ENCODE data around the gene SNTA1. TPM values are rescaled to one million over a fixed set of nuclear protein-coding genes. Genes with fewer than 3 reads are reported as not detected.

The SNTA1 gene
- total RNA-seq, 1 experiment from 2014 or later, result 9.9 TPM

DNA sequence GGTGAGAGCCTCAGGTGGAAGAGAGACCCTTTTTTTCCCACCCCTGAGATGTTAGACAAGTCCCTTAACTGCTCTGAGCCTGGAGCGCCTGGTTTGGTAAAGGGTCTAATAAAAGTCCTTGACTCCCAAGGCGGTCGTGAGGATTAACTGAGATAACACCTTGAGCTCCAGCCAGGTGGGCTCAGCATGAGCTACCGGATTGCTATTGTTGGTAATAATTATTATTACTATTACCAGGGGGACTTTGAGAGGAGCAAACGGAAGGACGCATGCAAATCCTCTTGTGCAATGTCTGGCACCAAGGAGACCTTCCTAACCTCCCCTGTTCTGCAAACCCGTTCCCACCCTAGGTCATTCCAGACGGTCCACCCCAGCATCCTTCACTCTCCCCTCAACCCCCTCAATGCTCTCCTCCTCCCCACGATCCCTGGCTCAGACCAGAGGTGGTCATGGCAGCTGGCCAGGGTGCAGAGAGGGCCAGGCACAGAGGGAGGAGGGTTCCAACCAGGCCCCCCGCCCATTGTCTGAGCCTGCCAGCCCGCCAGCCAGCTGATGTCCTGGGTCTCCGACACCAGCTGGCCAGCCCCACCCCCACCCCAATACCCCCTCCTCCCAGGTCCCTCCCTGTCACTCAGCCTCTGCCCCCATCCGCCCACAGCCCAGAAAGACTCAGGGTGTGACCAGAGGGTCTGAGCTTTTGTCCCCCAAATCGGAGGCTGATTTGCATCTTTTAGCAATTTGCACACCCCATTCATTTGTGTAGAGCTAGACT is 32.0 kb upstream of the SNTA1 start:
- Histone ChIP-seq H3K4ac (ENCODE audit: low read depth, low read length) (no peak overlapping the region), H2BK5ac (ENCODE audit: insufficient read length, low read length) (no peak overlapping the region), H3K79me1 (ENCODE audit: insufficient read depth, low read depth, low read length, poor library complexity, severe bottlenecking) (no peaks in the 10 kb centered on the region), H2BK20ac (ENCODE audit: low read depth, low read length, poor library complexity, severe bottlenecking) (no peak overlapping the region), H3K27me3 (ENCODE audit: insufficient read depth, low read length) (no peaks in the 10 kb centered on the region), H3K9ac (ENCODE audit: extremely low read depth, insufficient read length, low read length) (no peak overlapping the region), H2AFZ (ENCODE audit: low read length) (no peak overlapping the region), H3K9me3 (ENCODE audit: control insufficient read depth, low read depth, low read length) (no peaks in the 10 kb centered on the region), H3T11ph (ENCODE audit: low read length) (no peak overlapping the region), H2BK12ac (ENCODE audit: insufficient read length, low read depth, low read length) (no peak overlapping the region), H3K4me2 (ENCODE audit: insufficient read depth, insufficient read length, low read length) (no peak overlapping the region), H3K56ac (ENCODE audit: insufficient read length, low read depth, low read length) (no peak overlapping the region), H3K79me2 (ENCODE audit: insufficient read depth, low read length) (no peaks in the 10 kb centered on the region), H3K18ac (ENCODE audit: insufficient read length, low read depth, low read length) (no peak overlapping the region), H2BK15ac (ENCODE audit: low read depth, low read length) (no peak overlapping the region), H3K27ac (ENCODE audit: insufficient read length, low read depth, low read length) (no peak overlapping the region), H4K8ac (replicated peaks; ENCODE audit: insufficient read length, low read depth, low read length) (no peak overlapping the region), H2AK5ac (ENCODE audit: insufficient read length, low read length) (no peak overlapping the region), H4K91ac (ENCODE audit: insufficient read length, low read depth, low read length) (no peak overlapping the region), H3K23me2 (ENCODE audit: insufficient read length, low read depth, low read length, poor library complexity, severe bottlenecking) (no peaks in the 10 kb centered on the region), H4K5ac (ENCODE audit: insufficient read length, low read depth, low read length) (no peak overlapping the region), H3K4me1 (ENCODE audit: insufficient read depth, low read length) (no peaks in the 10 kb centered on the region; the same call in 1 of the 2 replicates), H2BK120ac (ENCODE audit: low read depth, low read length, poor library complexity, severe bottlenecking) (no peak overlapping the region), H3K23ac (ENCODE audit: insufficient read length, low read depth, low read length) (no peak overlapping the region), H4K20me1 (ENCODE audit: control insufficient read depth, insufficient read depth, insufficient read length) (no peaks in the 10 kb centered on the region), H3K14ac (ENCODE audit: insufficient read depth, low read length) (0 out of 2 replicates have a peak overlapping the region, but pooled peaks have one; percentile 14)
- peak overlapping the region in 1 of 2 experiments; percentile 50; a peak in 1 of 5 replicates for H3K4me3 Mint-ChIP-seq
- H3K4me1 Mint-ChIP-seq, result peaks cover 45 to 48% of the 10 kb centered on the region in 2 experiments
- TF ChIP-seq, protein P1, sequence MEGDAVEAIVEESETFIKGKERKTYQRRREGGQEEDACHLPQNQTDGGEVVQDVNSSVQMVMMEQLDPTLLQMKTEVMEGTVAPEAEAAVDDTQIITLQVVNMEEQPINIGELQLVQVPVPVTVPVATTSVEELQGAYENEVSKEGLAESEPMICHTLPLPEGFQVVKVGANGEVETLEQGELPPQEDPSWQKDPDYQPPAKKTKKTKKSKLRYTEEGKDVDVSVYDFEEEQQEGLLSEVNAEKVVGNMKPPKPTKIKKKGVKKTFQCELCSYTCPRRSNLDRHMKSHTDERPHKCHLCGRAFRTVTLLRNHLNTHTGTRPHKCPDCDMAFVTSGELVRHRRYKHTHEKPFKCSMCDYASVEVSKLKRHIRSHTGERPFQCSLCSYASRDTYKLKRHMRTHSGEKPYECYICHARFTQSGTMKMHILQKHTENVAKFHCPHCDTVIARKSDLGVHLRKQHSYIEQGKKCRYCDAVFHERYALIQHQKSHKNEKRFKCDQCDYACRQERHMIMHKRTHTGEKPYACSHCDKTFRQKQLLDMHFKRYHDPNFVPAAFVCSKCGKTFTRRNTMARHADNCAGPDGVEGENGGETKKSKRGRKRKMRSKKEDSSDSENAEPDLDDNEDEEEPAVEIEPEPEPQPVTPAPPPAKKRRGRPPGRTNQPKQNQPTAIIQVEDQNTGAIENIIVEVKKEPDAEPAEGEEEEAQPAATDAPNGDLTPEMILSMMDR (conservative IDR thresholded peaks at IDR 0.05), result no peak
- H3K27me3 Mint-ChIP-seq (ENCODE audit: low read depth), result peaks cover 2% of the 10 kb centered on the region; the same call in 1 of the 2 replicates
- no CpG with 5 or more reads among the region's 14 CpGs for WGBS (ENCODE audit: extremely low coverage, insufficient read length, low lambda C conversion rate)
- DNase-seq, result peak; percentile 48
- no peaks in the 10 kb centered on the region; a peak in 1 of 7 replicates for H3K36me3 Mint-ChIP-seq (ENCODE audit: insufficient read depth in 1 of 3, low read depth in 3 of 3)
- H3K27ac Mint-ChIP-seq, result peak overlapping the region; percentile 40 to 81 (median 63); a peak in 5 of 7 replicates
- no peaks in the 10 kb centered on the region for H3K9me3 Mint-ChIP-seq

Data from H9 (cell line).